ENCODE measurements around the gene RBM33. TPM values are rescaled to one million over a fixed set of nuclear protein-coding genes. Genes with fewer than 3 reads are reported as not detected.

Gene RBM33
- total and polyA plus RNA-seq, 2 experiments from 2014 or later: 10.5 to 36.0 TPM

- no peak overlapping the region for H3K27ac ChIP-seq
- H3K79me2 ChIP-seq (ENCODE audit: insufficient read depth): peaks cover 60% of the 10 kb centered on the region
- no peak overlapping the region for H3K9ac ChIP-seq
- H3F3A ChIP-seq (ENCODE audit: insufficient read depth): peaks cover 7% of the 10 kb centered on the region; the same call in 1 of the 2 replicates
- in situ Hi-C loops (cut with MboI): no loop called here
- 0 out of 2 replicates have a peak, but pooled peaks cover 6% of the 10 kb centered on the region for H4K20me1 ChIP-seq (ENCODE audit: insufficient read depth)
- H3K4me1 ChIP-seq (ENCODE audit: insufficient read depth): no peaks in the 10 kb centered on the region
- no peaks in the 10 kb centered on the region for H3K9me2 ChIP-seq (ENCODE audit: insufficient read depth)
- no peak overlapping the region for H3K4me2 ChIP-seq (ENCODE audit: unreplicated experiment)
- no peak for TF ChIP-seq EZH2 (IDR thresholded peaks at IDR 0.05; ENCODE audit: insufficient read depth, poor library complexity, severe bottlenecking)
- TF ChIP-seq EZH2phosphoT487 (IDR thresholded peaks at IDR 0.05; ENCODE audit: insufficient read depth, low read depth): no peak
- H2AFZ ChIP-seq: no peak overlapping the region
- H3K9me3 ChIP-seq (ENCODE audit: low read depth): no peaks in the 10 kb centered on the region
- DNase-seq: no peak
- peaks cover 74% of the 10 kb centered on the region for H3K36me3 ChIP-seq (ENCODE audit: low read depth)
- no peak overlapping the region for H3K4me3 ChIP-seq
- WGBS, 2 experiments (ENCODE audit: low coverage in 1 of 2, low lambda C conversion rate in 2 of 2, missing lambda C conversion rate in 2 of 2): 95 to 97% methylated on average over 16 of the region's 16 CpGs
- H3K27me3 ChIP-seq (replicated peaks; ENCODE audit: insufficient read depth): no peaks in the 10 kb centered on the region
These were observed 97.3 kb downstream of the RBM33 start for GRCh38 chr7:155741805-155742204.

DNA sequence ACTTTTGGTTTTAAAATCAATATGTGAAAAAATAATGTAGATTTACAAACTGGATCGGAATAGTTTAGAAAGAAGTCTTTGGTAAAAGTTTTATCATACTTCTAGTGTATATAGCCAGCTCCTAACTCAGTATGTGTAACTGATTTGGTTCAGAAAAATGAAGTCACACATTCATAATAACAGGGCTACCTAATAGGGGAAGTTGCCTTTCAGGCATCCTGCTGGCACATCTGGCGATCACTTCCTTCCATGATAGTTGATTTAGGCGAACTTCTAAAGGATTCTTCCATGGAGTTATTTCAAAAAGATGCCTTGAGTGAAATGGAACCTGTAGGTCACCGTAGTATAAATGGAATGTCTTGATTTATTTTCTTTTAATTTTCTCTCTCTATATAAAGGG lies 98.7 kb downstream of the RBM33 start:
- Histone ChIP-seq H2AFZ (no peak overlapping the region), H3K27me3 (replicated peaks; ENCODE audit: insufficient read depth) (no peaks in the 10 kb centered on the region), H3K4me1 (ENCODE audit: insufficient read depth) (no peaks in the 10 kb centered on the region), H3K9ac (no peak overlapping the region), H3K9me3 (ENCODE audit: low read depth) (no peaks in the 10 kb centered on the region), H3F3A (ENCODE audit: insufficient read depth) (peaks cover 4% of the 10 kb centered on the region; the same call in 1 of the 2 replicates), H4K20me1 (ENCODE audit: insufficient read depth) (0 out of 2 replicates have a peak, but pooled peaks cover 15% of the 10 kb centered on the region), H3K36me3 (ENCODE audit: low read depth) (peaks cover 70% of the 10 kb centered on the region), H3K27ac (no peak overlapping the region), H3K4me3 (no peak overlapping the region), H3K79me2 (ENCODE audit: insufficient read depth) (peaks cover 72% of the 10 kb centered on the region), H3K4me2 (ENCODE audit: unreplicated experiment) (no peak overlapping the region), H3K9me2 (ENCODE audit: insufficient read depth) (no peaks in the 10 kb centered on the region)
- WGBS, 2 experiments (ENCODE audit: low coverage in 1 of 2, low lambda C conversion rate in 2 of 2, missing lambda C conversion rate in 2 of 2): 87 to 95% methylated on average over 4 of the region's 4 CpGs
- in situ Hi-C loops (cut with MboI): no loop called here
- no peak for DNase-seq
- no peak for TF ChIP-seq EZH2 (IDR thresholded peaks at IDR 0.05; ENCODE audit: insufficient read depth, poor library complexity, severe bottlenecking)
- no peak for TF ChIP-seq EZH2phosphoT487 (IDR thresholded peaks at IDR 0.05; ENCODE audit: insufficient read depth, low read depth)

- H3K9me3 ChIP-seq (ENCODE audit: low read depth): no peaks in the 10 kb centered on the region
These were observed 100.7 kb downstream of the RBM33 start for GRCh38 chr7:155744971-155745683.

GRCh38 chr7:155745737-155746136 lies 101.3 kb downstream of the RBM33 start:
- Histone ChIP-seq H3K79me2 (ENCODE audit: insufficient read depth) (peaks cover 90% of the 10 kb centered on the region), H3K9ac (no peak overlapping the region), H3K36me3 (ENCODE audit: low read depth) (peaks cover 54% of the 10 kb centered on the region), H3K9me2 (ENCODE audit: insufficient read depth) (no peaks in the 10 kb centered on the region), H3K4me3 (no peak overlapping the region), H3F3A (ENCODE audit: insufficient read depth) (no peaks in the 10 kb centered on the region), H3K4me1 (ENCODE audit: insufficient read depth) (no peaks in the 10 kb centered on the region), H3K27ac (no peak overlapping the region), H3K27me3 (replicated peaks; ENCODE audit: insufficient read depth) (no peaks in the 10 kb centered on the region), H2AFZ (no peak overlapping the region), H4K20me1 (ENCODE audit: insufficient read depth) (0 out of 2 replicates have a peak, but pooled peaks cover 17% of the 10 kb centered on the region), H3K9me3 (ENCODE audit: low read depth) (no peaks in the 10 kb centered on the region), H3K4me2 (ENCODE audit: unreplicated experiment) (no peak overlapping the region)
- TF ChIP-seq EZH2 (IDR thresholded peaks at IDR 0.05; ENCODE audit: insufficient read depth, poor library complexity, severe bottlenecking) (no peak), EZH2phosphoT487 (IDR thresholded peaks at IDR 0.05; ENCODE audit: insufficient read depth, low read depth) (no peak)
- 93 to 99% methylated on average over 9 of the region's 9 CpGs for WGBS, 2 experiments (ENCODE audit: low coverage in 1 of 2, low lambda C conversion rate in 2 of 2, missing lambda C conversion rate in 2 of 2)
- no peak for DNase-seq
- in situ Hi-C loops (cut with MboI): no loop called here

More at GRCh38 chr7:155744971-155745683, 100.7 kb downstream of the RBM33 start:
- Histone ChIP-seq H3K79me2 (ENCODE audit: insufficient read depth) (peaks cover 90% of the 10 kb centered on the region), H3K9me2 (ENCODE audit: insufficient read depth) (no peaks in the 10 kb centered on the region), H3K4me3 (no peak overlapping the region), H3K4me1 (ENCODE audit: insufficient read depth) (no peaks in the 10 kb centered on the region), H3K27me3 (replicated peaks; ENCODE audit: insufficient read depth) (no peaks in the 10 kb centered on the region), H3F3A (ENCODE audit: insufficient read depth) (no peaks in the 10 kb centered on the region), H2AFZ (no peak overlapping the region), H3K27ac (no peak overlapping the region), H3K36me3 (ENCODE audit: low read depth) (peaks cover 60% of the 10 kb centered on the region), H3K4me2 (ENCODE audit: unreplicated experiment) (no peak overlapping the region), H3K9ac (no peak overlapping the region), H4K20me1 (ENCODE audit: insufficient read depth) (0 out of 2 replicates have a peak, but pooled peaks cover 17% of the 10 kb centered on the region)
- no peak for DNase-seq
- in situ Hi-C loops (cut with MboI): no loop called here
- no peak for TF ChIP-seq EZH2phosphoT487 (IDR thresholded peaks at IDR 0.05; ENCODE audit: insufficient read depth, low read depth)
- no peak for TF ChIP-seq EZH2 (IDR thresholded peaks at IDR 0.05; ENCODE audit: insufficient read depth, poor library complexity, severe bottlenecking)
- WGBS, 2 experiments (ENCODE audit: low coverage in 1 of 2, low lambda C conversion rate in 2 of 2, missing lambda C conversion rate in 2 of 2): 91 to 93% methylated on average over 17 of the region's 17 CpGs
